ENCODE data around the gene PQBP1. TPM values are rescaled to one million over a fixed set of nuclear protein-coding genes. Genes with fewer than 3 reads are reported as not detected.
"Not testable (repeated sequence)": the region's sequence is repeated elsewhere in the genome, so short reads cannot be mapped to it uniquely, and the experiment has no call there.

The PQBP1 gene
- 51.3 and 57.9 TPM in 2 replicates for total RNA-seq

GRCh38 chrX:48897625-48898306 lies at the start of gene PQBP1, which contains the start of gene TIMM17B:
TSS of gene PQBP1 (plus strand) at chrX:48897930. CDS start at chrX:48898510, 580 bp downstream.
TSS of gene TIMM17B (minus strand) at chrX:48897768. CDS start at chrX:48897749, 19 bp downstream.
- DNase-seq (ENCODE audit: extremely low read depth, low read depth, low spot score): peak; percentile 68

- no peak for DNase-seq (ENCODE audit: extremely low read depth, low read depth, low spot score)
These were observed 48.9 kb upstream of the PQBP1 start for GRCh38 chrX:48848847-48849246.

- DNase-seq (ENCODE audit: extremely low read depth, low read depth, low spot score): no peak
These were observed 44.9 kb upstream of the PQBP1 start for GRCh38 chrX:48852857-48853256.

GRCh38 chrX:48853494-48853893 lies 44.2 kb upstream of the PQBP1 start:
- DNase-seq (ENCODE audit: extremely low read depth, low read depth, low spot score): not testable (repeated sequence)

- DNase-seq (ENCODE audit: extremely low read depth, low read depth, low spot score): not testable (repeated sequence)
These were observed 43.5 kb upstream of the PQBP1 start for GRCh38 chrX:48854121-48854804.

GRCh38 chrX:48854898-48855297 lies 42.8 kb upstream of the PQBP1 start:
- DNase-seq (ENCODE audit: extremely low read depth, low read depth, low spot score): no peak

GRCh38 chrX:48864210-48864609 lies 33.5 kb upstream of the PQBP1 start:
- no peak for DNase-seq (ENCODE audit: extremely low read depth, low read depth, low spot score)

- not testable (repeated sequence) for DNase-seq (ENCODE audit: extremely low read depth, low read depth, low spot score)
These were observed 25.7 kb upstream of the PQBP1 start for GRCh38 chrX:48872017-48872416.

GRCh38 chrX:48876944-48877343 lies 20.8 kb upstream of the PQBP1 start:
- DNase-seq (ENCODE audit: extremely low read depth, low read depth, low spot score): not testable (repeated sequence)

- no peak for DNase-seq (ENCODE audit: extremely low read depth, low read depth, low spot score)
These were observed 14.0 kb upstream of the PQBP1 start for GRCh38 chrX:48883729-48884128.

- not testable (repeated sequence) for DNase-seq (ENCODE audit: extremely low read depth, low read depth, low spot score)
These were observed 11.1 kb upstream of the PQBP1 start for GRCh38 chrX:48886586-48886985.

GRCh38 chrX:48890296-48890925 lies 7.3 kb upstream of the PQBP1 start:
- no peak for DNase-seq (ENCODE audit: extremely low read depth, low read depth, low spot score)

- no peak for DNase-seq (ENCODE audit: extremely low read depth, low read depth, low spot score)
These were observed 6.8 kb upstream of the PQBP1 start for GRCh38 chrX:48890934-48891401.

- no peak for DNase-seq (ENCODE audit: extremely low read depth, low read depth, low spot score)
These were observed 6.1 kb upstream of the PQBP1 start for GRCh38 chrX:48891402-48892288.

- DNase-seq (ENCODE audit: extremely low read depth, low read depth, low spot score): no peak
These were observed 4.8 kb upstream of the PQBP1 start for GRCh38 chrX:48892896-48893295.

GRCh38 chrX:48893556-48894348 lies 4.0 kb upstream of the PQBP1 start:
- DNase-seq (ENCODE audit: extremely low read depth, low read depth, low spot score): no peak

- DNase-seq (ENCODE audit: extremely low read depth, low read depth, low spot score): no peak
These were observed 2.8 kb upstream of the PQBP1 start for GRCh38 chrX:48894891-48895290.

- DNase-seq (ENCODE audit: extremely low read depth, low read depth, low spot score): no peak
These were observed 1.1 kb upstream of the PQBP1 start for GRCh38 chrX:48896611-48897011.

- DNase-seq (ENCODE audit: extremely low read depth, low read depth, low spot score): no peak
These were observed 539 bp upstream of the PQBP1 start for GRCh38 chrX:48897157-48897624.

- no peak for DNase-seq (ENCODE audit: extremely low read depth, low read depth, low spot score)
These were observed 1.3 kb downstream of the PQBP1 start for GRCh38 chrX:48899078-48899410.
